ENCODE data around the gene MANSC1. TPM values are rescaled to one million over a fixed set of nuclear protein-coding genes. Genes with fewer than 3 reads are reported as not detected.

The MANSC1 gene
- polyA plus RNA-seq, 4 donors: 5.4 to 39.4 (median 15.1) TPM

DNA sequence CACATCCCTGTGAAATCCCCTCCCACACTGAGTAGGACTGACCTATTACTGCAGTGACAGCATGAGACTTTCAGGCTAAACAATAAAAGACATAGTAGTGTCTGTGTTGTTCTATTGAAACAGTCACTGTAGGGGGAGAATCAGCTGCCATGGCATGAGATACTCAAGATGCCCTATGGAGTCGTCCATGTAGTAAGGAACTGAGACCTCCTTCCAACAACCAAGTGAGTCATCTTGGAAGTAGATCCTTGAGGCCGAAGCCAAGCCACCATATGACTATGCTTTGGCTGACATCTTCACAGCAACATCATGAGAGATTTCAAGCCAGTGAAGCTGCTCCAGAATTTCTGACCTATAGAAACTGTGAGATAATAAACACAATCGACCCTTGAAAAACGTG, 71.1 kb downstream of the MANSC1 start:
- 67 to 81% (median 70%) methylated on average over 4 of the region's 4 CpGs for WGBS, 3 donors
- Histone ChIP-seq H3K27me3 (ENCODE audit: control insufficient read depth in 3 of 3, insufficient read depth in 3 of 3, low read length in 3 of 3) (no peaks in the 10 kb centered on the region), H3K4me3 (ENCODE audit: low read depth in 1 of 3, low read length in 3 of 3) (no peak overlapping the region), H3K27ac (ENCODE audit: low read depth in 1 of 3, low read length in 2 of 3) (no peak overlapping the region), H3K36me3 (ENCODE audit: control insufficient read depth in 3 of 3, insufficient read depth in 2 of 3, low read depth in 1 of 3, low read length in 3 of 3) (no peaks in the 10 kb centered on the region), H3K9me3 (ENCODE audit: control insufficient read depth in 2 of 2, insufficient read depth in 1 of 2, low read depth in 1 of 2, low read length in 1 of 2) (peaks cover 0 to 11% of the 10 kb centered on the region in 2 donors), H3K4me1 (ENCODE audit: control insufficient read depth in 3 of 3, insufficient read depth in 2 of 3, low read depth in 1 of 3, low read length in 2 of 3) (no peaks in the 10 kb centered on the region)
- FAIRE-seq (no peak), DNase-seq (no peak)

Other genes starting within 250 kb of the MANSC1 start
- 10 to 100 TPM in 1 of 4 donors, 1 to 10 TPM in 3; 2.2 to 23.6 (median 4.1) TPM for gene LRP6, start 83.2 kb downstream of the MANSC1 start, polyA plus RNA-seq
- gene BORCS5, start 6.8 kb upstream of the MANSC1 start, polyA plus RNA-seq: 1 to 10 TPM; 2.2 to 7.5 (median 5.5) TPM
- gene DUSP16, start 212.6 kb upstream of the MANSC1 start, polyA plus RNA-seq: 10 to 100 TPM; 22.5 to 83.4 (median 30.1) TPM

All from small intestine (tissue), 7 donors.